H1 (cell line): ENCODE measurements around the gene GAS2L1. TPM values are rescaled to one million over a fixed set of nuclear protein-coding genes. Genes with fewer than 3 reads are reported as not detected.

Experiments
- CTCF ChIA-PET: fragments of 300-600 bp; sonication (Branson Sonifier 250); formaldehyde crosslinking; loops from one replicate; lab custom pipeline; 2021; ENCODE audit not compliant: partially characterized antibody; lab: Charles Lee
- POLR2A ChIA-PET: fragments of 300-600 bp; sonication (Branson Sonifier 250); formaldehyde crosslinking; loops from one replicate; lab custom pipeline; 2021; ENCODE audit warnings: inconsistent platforms; ENCODE audit not compliant: partially characterized antibody; lab: Charles Lee
- DNase-seq, 2 experiments: peaks; one replicate each; pipeline versions ENCODE4 v3.0.0 to v3.0.0-alpha.2; 2010 to 2022; ENCODE audit warnings: low spot score in 2 of 2, low read depth in 1 of 2, mixed read lengths in 1 of 2
- FAIRE-seq: peaks from 2 replicates; lab custom pipeline; 2011; peaks lifted over from hg19 to GRCh38; lab: Jason Lieb, UNC
- H2AFZ ChIP-seq: 2 replicates; pipeline ENCODE4 v1.8.1; 2012; ENCODE audit warnings: low read length, inconsistent platforms
- H2AK5ac ChIP-seq: 2 replicates; pipeline ENCODE4 v1.6.1; 2013; ENCODE audit warnings: low read depth, low read length
- H2BK120ac ChIP-seq: replicated peaks from 2 replicates; pipeline ENCODE3; 2013; ENCODE audit warnings: low read depth, low read length, inconsistent platforms
- H2BK12ac ChIP-seq: 2 replicates; pipeline ENCODE4 v1.6.1; 2013; ENCODE audit warnings: low read depth, low read length
- H2BK15ac ChIP-seq: 2 replicates; pipeline ENCODE4 v1.6.1; 2013; ENCODE audit warnings: low read length
- H2BK20ac ChIP-seq: 2 replicates; pipeline ENCODE4 v1.6.1; 2013; ENCODE audit warnings: low read length
- H2BK5ac ChIP-seq: 2 replicates; pipeline ENCODE4 v1.6.1; 2013; ENCODE audit warnings: low read depth, low read length
- H3K14ac ChIP-seq: 2 replicates; pipeline ENCODE4 v1.6.1; 2013; ENCODE audit warnings: inconsistent platforms; ENCODE audit not compliant: insufficient read length
- H3K18ac ChIP-seq: 2 replicates; pipeline ENCODE4 v1.6.1; 2013; ENCODE audit warnings: low read length; ENCODE audit errors: extremely low read depth
- H3K23ac ChIP-seq: 2 replicates; pipeline ENCODE4 v1.6.1; 2013; ENCODE audit warnings: inconsistent platforms; ENCODE audit not compliant: insufficient read length
- H3K23me2 ChIP-seq: 2 replicates; pipeline ENCODE4 v1.6.1; 2013; ENCODE audit warnings: low read depth, low read length
- H3K27ac ChIP-seq: 2 replicates; pipeline ENCODE4 v1.6.1; 2011; ENCODE audit warnings: low read depth, low read length, inconsistent platforms
- H3K27me3 ChIP-seq, 4 experiments: replicated peaks in 1 of 4; 1 replicate in 1 of 4; 2 replicates in 3 of 4; pipeline versions ENCODE4 v1.6.1 to v1.8.1; 2011 to 2013; ENCODE audit warnings: low read length in 3 of 4, mild to moderate bottlenecking in 3 of 4, inconsistent platforms in 2 of 4, mixed read lengths in 2 of 4, moderate library complexity in 1 of 4; ENCODE audit not compliant: control insufficient read depth in 3 of 4, insufficient read depth in 3 of 4; ENCODE audit errors: extremely low read depth in 1 of 4
- H3K36me3 ChIP-seq, 4 experiments: 2 replicates each; pipeline versions ENCODE4 v1.6.1 to v1.8.1; 2011 to 2013; ENCODE audit warnings: mild to moderate bottlenecking in 4 of 4, low read length in 3 of 4, moderate library complexity in 2 of 4, control low read depth in 1 of 4, inconsistent platforms in 1 of 4; ENCODE audit not compliant: insufficient read depth in 4 of 4, control insufficient read depth in 2 of 4
- H3K4ac ChIP-seq: replicated peaks from 2 replicates; pipeline ENCODE3; 2013; ENCODE audit warnings: low read length, low read depth, mixed read lengths, inconsistent platforms; ENCODE audit not compliant: insufficient read length
- H3K4me1 ChIP-seq, 4 experiments: replicated peaks in 1 of 4; 1 replicate in 1 of 4; 2 replicates in 3 of 4; pipeline versions ENCODE4 v1.6.1 to v1.8.1; 2011 to 2013; ENCODE audit warnings: low read length in 3 of 4, inconsistent platforms in 2 of 4, mixed read lengths in 1 of 4; ENCODE audit not compliant: insufficient read depth in 4 of 4, control insufficient read depth in 3 of 4
- H3K4me2 ChIP-seq, 2 experiments: 2 replicates each; pipeline versions ENCODE4 v1.6.1 to v1.8.1; 2011 to 2013; ENCODE audit warnings: low read depth in 2 of 2, low read length in 2 of 2, control low read depth in 1 of 2, inconsistent platforms in 1 of 2, mild to moderate bottlenecking in 1 of 2; ENCODE audit not compliant: insufficient read depth in 1 of 2
- H3K4me3 ChIP-seq, 4 experiments: fragments of 200-600, 300-600 bp in 1 of 4; sonication (generic), shearing (Covaris generic), sonication (Bioruptor Twin) in 1 of 4; 2 replicates each; pipeline versions ENCODE4 v1.5.1 to v1.8.1; 2011 to 2016; ENCODE audit warnings: low read length in 4 of 4, low read depth in 3 of 4, control low read depth in 2 of 4, inconsistent platforms in 2 of 4, mild to moderate bottlenecking in 2 of 4, mixed read lengths in 1 of 4, moderate library complexity in 1 of 4; ENCODE audit not compliant: insufficient read depth in 2 of 4; ENCODE audit errors: extremely low read depth in 1 of 4
- H3K56ac ChIP-seq: replicated peaks from 2 replicates; pipeline ENCODE3; 2013; ENCODE audit warnings: low read depth, mild to moderate bottlenecking, mixed read lengths, low read length, inconsistent platforms; ENCODE audit not compliant: insufficient read length
- H3K79me1 ChIP-seq: 2 replicates; pipeline ENCODE4 v1.6.1; 2013; ENCODE audit warnings: low read depth, low read length, control low read depth
- H3K79me2 ChIP-seq, 2 experiments: 2 replicates each; pipeline versions ENCODE4 v1.6.1 to v1.8.1; 2012 to 2013; ENCODE audit warnings: low read length in 2 of 2, mild to moderate bottlenecking in 2 of 2, inconsistent platforms in 1 of 2; ENCODE audit not compliant: insufficient read depth in 2 of 2, control insufficient read depth in 1 of 2
- H3K9ac ChIP-seq, 4 experiments: replicated peaks in 1 of 4; 1 replicate in 1 of 4; 2 replicates in 3 of 4; pipeline versions ENCODE4 v1.6.1 to v1.8.1; 2011 to 2013; ENCODE audit warnings: low read depth in 3 of 4, low read length in 3 of 4, control low read depth in 2 of 4, mild to moderate bottlenecking in 2 of 4, moderate library complexity in 2 of 4, inconsistent platforms in 1 of 4; ENCODE audit errors: extremely low read depth in 1 of 4
- H3K9me3 ChIP-seq, 2 experiments: 2 replicates each; pipeline versions ENCODE4 v1.6.1 to v1.8.1; 2012 to 2013; ENCODE audit warnings: mild to moderate bottlenecking in 2 of 2, moderate library complexity in 2 of 2, control low read depth in 1 of 2, inconsistent platforms in 1 of 2, low read depth in 1 of 2, low read length in 1 of 2, mixed read lengths in 1 of 2; ENCODE audit not compliant: insufficient read depth in 2 of 2
- H4K20me1 ChIP-seq, 2 experiments: replicated peaks in 1 of 2; 2 replicates each; pipeline versions ENCODE3 to v1.8.1; 2011 to 2013; ENCODE audit warnings: inconsistent platforms in 2 of 2, low read length in 2 of 2, mild to moderate bottlenecking in 1 of 2; ENCODE audit not compliant: insufficient read depth in 2 of 2, control insufficient read depth in 1 of 2
- H4K5ac ChIP-seq: 2 replicates; pipeline ENCODE4 v1.6.1; 2013; ENCODE audit warnings: low read length, low read depth, mixed read lengths, inconsistent platforms; ENCODE audit not compliant: insufficient read length
- H4K8ac ChIP-seq: 2 replicates; pipeline ENCODE4 v1.8.0; 2013; ENCODE audit warnings: mild to moderate bottlenecking, moderate library complexity, low read length, inconsistent platforms; ENCODE audit not compliant: insufficient read depth; ENCODE audit errors: extremely low read depth
- H4K91ac ChIP-seq: replicated peaks from 2 replicates; pipeline ENCODE3; 2013; ENCODE audit warnings: low read length, mixed read lengths, inconsistent platforms; ENCODE audit not compliant: insufficient read length
- CBX5 ChIP-seq: fragments of 300-800, 300-1000 bp; sonication (generic); IDR thresholded peaks from 2 replicates; pipeline ENCODE4 v1.7.1; 2016; ENCODE audit warnings: antibody characterized with exemption, low read length, low read depth
- CBX8 ChIP-seq: fragments of 300-800, 300-1000 bp; sonication (generic); IDR thresholded peaks from 2 replicates; pipeline ENCODE4 v1.7.1; 2016; ENCODE audit warnings: low read depth, low read length, borderline replicate concordance
- EGR1 ChIP-seq: IDR thresholded peaks from 2 replicates; pipeline ENCODE4 v1.6.1; 2011; ENCODE audit warnings: low read depth, low read length, borderline replicate concordance
- MAFK ChIP-seq: IDR thresholded peaks from 2 replicates; pipeline ENCODE4 v1.6.1; 2012; ENCODE audit warnings: low read depth, mild to moderate bottlenecking, improper control_type of control experiment, low read length
- NANOG ChIP-seq: IDR thresholded peaks from 2 replicates; pipeline ENCODE4 v1.6.1; 2011; ENCODE audit warnings: low read length, low read depth, mild to moderate bottlenecking, inconsistent platforms; ENCODE audit not compliant: insufficient read depth, poor library complexity, severe bottlenecking
- POU5F1 ChIP-seq: IDR thresholded peaks from 2 replicates; pipeline ENCODE4 v1.6.1; 2011; ENCODE audit warnings: low read depth, mild to moderate bottlenecking, low read length, moderate library complexity
- RAD21 ChIP-seq, 2 experiments: IDR thresholded peaks in 1 of 2; conservative IDR thresholded peaks in 1 of 2; 2 replicates each; pipeline ENCODE4 v1.6.1; 2011; ENCODE audit warnings: low read depth in 2 of 2, low read length in 2 of 2, improper control_type of control experiment in 1 of 2, inconsistent platforms in 1 of 2, mild to moderate bottlenecking in 1 of 2, moderate library complexity in 1 of 2
- SIN3A ChIP-seq, 2 experiments: IDR thresholded peaks in 1 of 2; conservative IDR thresholded peaks in 1 of 2; 2 replicates each; pipeline ENCODE4 v1.6.1; 2011 to 2012; ENCODE audit warnings: low read length in 2 of 2, improper control_type of control experiment in 1 of 2, low read depth in 1 of 2, mild to moderate bottlenecking in 1 of 2
- SIRT6 ChIP-seq: IDR thresholded peaks from one replicate; pipeline ENCODE4 v1.7.1; 2012; ENCODE audit warnings: low read length, inconsistent platforms
- TBP ChIP-seq: IDR thresholded peaks from 2 replicates; pipeline ENCODE4 v1.6.1; 2011; ENCODE audit warnings: low read depth, low read length, improper control_type of control experiment
- WGBS, 2 experiments: shearing (Covaris generic) in 1 of 2; methylation state at CpG; one replicate each; pipeline versions ENCODE4 v1.1.6 to v1.1.7; 2013 to 2015; ENCODE audit warnings: low lambda C conversion rate in 2 of 2, mixed read lengths in 2 of 2, inconsistent platforms in 1 of 2, low coverage in 1 of 2, missing lambda C conversion rate in 1 of 2; ENCODE audit not compliant: insufficient replicate concordance in 2 of 2, insufficient coverage in 1 of 2, insufficient read length in 1 of 2; ENCODE audit errors: extremely low coverage in 1 of 2, missing lambda C conversion rate in 1 of 2; 5-methylcytosine and 5-hydroxymethylcytosine counted together
- polyA plus RNA-seq, 7 experiments: library from polyadenylated mRNA; depleted of rRNA in 3 of 7; stranded (reverse) in 5 of 7; unstranded in 2 of 7; fragments of >200 nt in 5 of 7; fragments of 200-250 nt in 2 of 7; gene quantifications; 1 replicate in 5 of 7; 2 replicates in 1 of 7; 4 replicates in 1 of 7; pipeline versions ENCODE4 v1.2.1 to v1.2.3, GENCODE V29; 2011 to 2013; ENCODE audit warnings: missing spikeins in 2 of 7, mixed read lengths in 2 of 7
- total RNA-seq: library from RNA; stranded (reverse); fragmentation: NEBNext Ultra II Directional; extraction: Animal tissue kit (Norgen Biotek cat#: 25700); gene quantifications from 2 replicates; pipeline ENCODE4 v1.2.1, GENCODE V29; 2021
- TF ChIP-seq, protein P1 (sequence below): IDR thresholded peaks from 2 replicates; pipeline ENCODE4 v1.6.1; 2012; ENCODE audit warnings: low read length, inconsistent platforms

GAS2L1 gene
- total and polyA plus RNA-seq, 2 of the 8 experiments (the other 6 are each of a cell fraction or from before 2014, with no cell fraction given) = 3.6 to 10.1 TPM

DNA sequence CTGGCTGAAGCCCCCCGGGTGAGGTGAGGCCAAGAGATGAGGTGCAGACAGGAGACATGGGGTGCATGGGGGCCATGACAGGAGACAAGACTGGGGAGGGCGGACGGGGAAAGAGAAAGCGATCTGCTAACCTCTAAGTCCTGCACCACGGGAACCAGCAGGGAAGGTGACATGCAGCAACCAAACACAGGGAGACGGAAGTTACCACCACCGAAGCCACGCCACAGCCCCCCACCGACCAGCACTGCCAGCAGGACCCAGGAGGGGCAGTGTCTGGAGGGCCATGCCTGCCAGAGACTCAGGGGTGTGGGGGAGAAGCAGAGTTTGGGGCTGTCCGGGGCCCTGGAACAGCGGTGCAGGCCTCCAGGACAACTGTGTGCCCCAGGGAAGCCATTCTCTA lies 23.1 kb downstream of the GAS2L1 start:
- no peak for FAIRE-seq
- H3K4me3 ChIP-seq = no peak overlapping the region
- H4K5ac ChIP-seq = no peak overlapping the region
- ChIA-PET POLR2A (interaction anchor here (1.1 kb wide), 1 partner anchor 50 kb away, joined by 3 read pairs; no protein-coding TSS in a partner anchor), CTCF (interaction anchor here (1.2 kb wide), 2 partner anchors 21 to 24 kb away, joined by 3 to 4 read pairs; no protein-coding TSS in a partner anchor)
- no peak overlapping the region for H2BK120ac ChIP-seq
- no peak overlapping the region for H3K4me2 ChIP-seq
- no peak overlapping the region for H2BK5ac ChIP-seq
- H2BK15ac ChIP-seq = no peak overlapping the region
- no peak overlapping the region for H3K56ac ChIP-seq
- no peaks in the 10 kb centered on the region for H3K79me1 ChIP-seq
- peaks cover 3 to 6% of the 10 kb centered on the region in 2 experiments for H4K20me1 ChIP-seq
- no peak overlapping the region for H3K23ac ChIP-seq
- no peak overlapping the region for H4K8ac ChIP-seq
- no peak overlapping the region for H3K9ac ChIP-seq
- H4K91ac ChIP-seq = no peak overlapping the region
- no peak overlapping the region for H2AK5ac ChIP-seq
- no peaks in the 10 kb centered on the region for H3K79me2 ChIP-seq
- no peak overlapping the region for H3K14ac ChIP-seq
- H2BK12ac ChIP-seq = no peak overlapping the region
- no peaks in the 10 kb centered on the region; a peak in 1 of 7 replicates for H3K4me1 ChIP-seq
- no peak overlapping the region for H3K18ac ChIP-seq
- no peak overlapping the region for H3K4ac ChIP-seq
- WGBS, 2 experiments = 92% methylated on average over 11 of the region's 11 CpGs; no CpG with 5 or more reads in 1 of the 2 experiments
- no peaks in the 10 kb centered on the region for H3K9me3 ChIP-seq
- no peaks in the 10 kb centered on the region for H3K23me2 ChIP-seq
- no peak overlapping the region for H3K27ac ChIP-seq
- no peak for DNase-seq
- H3K27me3 ChIP-seq = no peaks in the 10 kb centered on the region
- no peak overlapping the region for H2AFZ ChIP-seq
- no peak overlapping the region for H2BK20ac ChIP-seq
- H3K36me3 ChIP-seq = peaks cover 4 to 13% (median 11%) of the 10 kb centered on the region in 4 experiments; a peak in 7 of 8 replicates
- TF ChIP-seq SIN3A (conservative IDR thresholded peaks at IDR 0.05 in 1 of 2, IDR thresholded peaks at IDR 0.05 in 1 of 2; ENCODE audit: low read depth in 1 of 2, low read length in 2 of 2) = no peak
- TF ChIP-seq POU5F1 = no peak
- no peak for TF ChIP-seq SIRT6
- TF ChIP-seq CBX5 = no peak
- no peak for TF ChIP-seq MAFK
- TF ChIP-seq, protein P1, sequence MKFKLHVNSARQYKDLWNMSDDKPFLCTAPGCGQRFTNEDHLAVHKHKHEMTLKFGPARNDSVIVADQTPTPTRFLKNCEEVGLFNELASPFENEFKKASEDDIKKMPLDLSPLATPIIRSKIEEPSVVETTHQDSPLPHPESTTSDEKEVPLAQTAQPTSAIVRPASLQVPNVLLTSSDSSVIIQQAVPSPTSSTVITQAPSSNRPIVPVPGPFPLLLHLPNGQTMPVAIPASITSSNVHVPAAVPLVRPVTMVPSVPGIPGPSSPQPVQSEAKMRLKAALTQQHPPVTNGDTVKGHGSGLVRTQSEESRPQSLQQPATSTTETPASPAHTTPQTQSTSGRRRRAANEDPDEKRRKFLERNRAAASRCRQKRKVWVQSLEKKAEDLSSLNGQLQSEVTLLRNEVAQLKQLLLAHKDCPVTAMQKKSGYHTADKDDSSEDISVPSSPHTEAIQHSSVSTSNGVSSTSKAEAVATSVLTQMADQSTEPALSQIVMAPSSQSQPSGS = no peak
- TF ChIP-seq RAD21 (IDR thresholded peaks at IDR 0.05 in 1 of 2, conservative IDR thresholded peaks at IDR 0.05 in 1 of 2; ENCODE audit: low read depth in 2 of 2, low read length in 2 of 2) = no peak
- TF ChIP-seq EGR1 = no peak
- TF ChIP-seq TBP = no peak
- TF ChIP-seq CBX8 = no peak
- TF ChIP-seq NANOG = no peak
